SK-N-SH treated with all-trans-retinoic acid at 6 μM for 48 hours (cell line): ENCODE measurements around the gene PRR36.

ENCODE experiments used
- OSR1 ChIP-seq: fragments of 250-450 bp; sonication (Bioruptor Pico); IDR thresholded peaks from 2 replicates; pipeline ENCODE4 v1.8.0; 2022; ENCODE audit warnings: moderate library complexity, mild to moderate bottlenecking, inconsistent platforms
- ZNF8 ChIP-seq: fragments of 450-650 bp; formaldehyde crosslinking; IDR thresholded peaks from 2 replicates; pipeline ENCODE4 v1.5.0; 2020; ENCODE audit warnings: mild to moderate bottlenecking, moderate library complexity

DNA sequence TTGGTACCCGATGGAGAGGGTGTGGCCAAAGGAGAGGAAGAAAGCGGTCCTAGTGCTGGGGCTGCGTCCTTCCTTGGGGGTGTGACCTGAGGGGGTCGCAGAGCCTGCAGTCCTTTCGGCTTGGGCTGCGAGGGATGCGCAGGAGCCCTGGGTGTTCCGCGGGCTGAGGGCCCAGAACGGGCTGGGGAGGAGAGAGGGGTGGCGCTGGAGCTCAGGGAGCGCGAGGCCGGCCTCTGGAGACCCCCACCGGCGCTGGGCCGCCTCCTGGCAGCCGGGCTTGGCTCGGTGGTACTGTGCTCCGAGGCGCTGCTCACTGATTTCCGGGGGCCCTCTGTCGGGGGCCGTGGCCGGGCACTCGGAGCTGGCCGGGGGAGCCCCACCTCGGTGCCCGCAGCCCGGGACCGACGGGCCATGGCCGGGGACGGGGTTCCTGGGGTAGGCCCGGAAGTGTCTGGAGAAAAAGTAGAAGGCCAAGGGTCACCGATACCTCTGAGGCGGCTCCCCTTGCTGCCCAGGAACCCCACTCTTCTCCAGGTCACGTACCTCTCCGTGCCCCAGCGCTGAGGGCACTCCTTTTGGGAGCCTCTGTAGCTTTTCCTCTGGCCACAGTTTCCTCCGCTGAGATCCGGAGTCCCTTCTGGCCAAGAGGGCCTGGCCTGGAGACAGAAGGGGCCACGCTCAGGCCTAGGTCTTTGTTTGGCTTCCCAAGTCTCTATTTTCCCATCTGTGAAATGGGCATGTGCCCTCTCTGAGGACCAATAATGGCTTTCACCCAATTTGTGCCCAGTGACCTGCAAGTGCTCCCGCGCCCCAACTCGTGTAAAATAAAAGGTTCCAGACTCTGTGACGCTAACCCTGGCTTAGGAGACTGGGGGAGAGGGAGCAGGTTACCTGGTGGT, 1.6 kb downstream of the PRR36 start:
- TF ChIP-seq OSR1 (CRISPR knock-in tag) (no peak), ZNF8 (no peak)
